Colonic mucosa (tissue), 4 donors: ENCODE results near the gene JMJD4. TPM values are rescaled to one million over a fixed set of nuclear protein-coding genes. Genes with fewer than 3 reads are reported as not detected.

ENCODE experiments used
- DNase-seq: peaks from one replicate; pipeline ENCODE4 v3.0.0-alpha.2; 2020
- H3K27ac ChIP-seq: fragments of 200-600 bp; one replicate; pipeline ENCODE4 v1.8.0; 2021
- H3K27me3 ChIP-seq: fragments of 200-600 bp; one replicate; pipeline ENCODE4 v1.8.0; 2021
- H3K36me3 ChIP-seq: fragments of 200-600 bp; one replicate; pipeline ENCODE4 v1.8.0; 2021
- H3K4me1 ChIP-seq: fragments of 200-600 bp; one replicate; pipeline ENCODE4 v1.8.0; 2021; ENCODE audit warnings: mild to moderate bottlenecking
- H3K4me3 ChIP-seq: fragments of 200-600 bp; one replicate; pipeline ENCODE4 v1.8.0; 2021
- H3K9ac ChIP-seq, 2 donors: one replicate each; pipeline ENCODE4 v1.7.0; 2013; ENCODE audit warnings: control low read depth in 2 of 2, low read depth in 2 of 2, low read length in 2 of 2
- H3K9me3 ChIP-seq: fragments of 200-600 bp; one replicate; pipeline ENCODE4 v1.8.0; 2021
- intact Hi-C: fragments of 100-400 bp; cut with DNase I; formaldehyde crosslinking; loops from one replicate; pipeline ENCODE4 v1.14.1; 2022
- total RNA-seq, 2 donors: library from RNA; stranded (reverse); fragmentation: NEBNext Ultra II Directional in 1 of 2; extraction: Animal tissue kit (Norgen Biotek cat#: 25700) in 1 of 2; gene quantifications; one replicate each; pipeline ENCODE4 v1.2.1, GENCODE V29; 2021
- TF ChIP-seq, protein P1 (sequence below): fragments of 200-600 bp; IDR thresholded peaks from one replicate; pipeline ENCODE4 v1.8.0; 2022; ENCODE audit warnings: antibody characterized with exemption, mild to moderate bottlenecking
- donor health status: healthy.
- donor health status: DM: no; HTN: no; CAD: no.
- donor health status: DM: no; HTN: no; CAD: no.

JMJD4 gene
- total RNA-seq, 2 donors from 2014 or later: 9.0 to 16.0 TPM

DNA sequence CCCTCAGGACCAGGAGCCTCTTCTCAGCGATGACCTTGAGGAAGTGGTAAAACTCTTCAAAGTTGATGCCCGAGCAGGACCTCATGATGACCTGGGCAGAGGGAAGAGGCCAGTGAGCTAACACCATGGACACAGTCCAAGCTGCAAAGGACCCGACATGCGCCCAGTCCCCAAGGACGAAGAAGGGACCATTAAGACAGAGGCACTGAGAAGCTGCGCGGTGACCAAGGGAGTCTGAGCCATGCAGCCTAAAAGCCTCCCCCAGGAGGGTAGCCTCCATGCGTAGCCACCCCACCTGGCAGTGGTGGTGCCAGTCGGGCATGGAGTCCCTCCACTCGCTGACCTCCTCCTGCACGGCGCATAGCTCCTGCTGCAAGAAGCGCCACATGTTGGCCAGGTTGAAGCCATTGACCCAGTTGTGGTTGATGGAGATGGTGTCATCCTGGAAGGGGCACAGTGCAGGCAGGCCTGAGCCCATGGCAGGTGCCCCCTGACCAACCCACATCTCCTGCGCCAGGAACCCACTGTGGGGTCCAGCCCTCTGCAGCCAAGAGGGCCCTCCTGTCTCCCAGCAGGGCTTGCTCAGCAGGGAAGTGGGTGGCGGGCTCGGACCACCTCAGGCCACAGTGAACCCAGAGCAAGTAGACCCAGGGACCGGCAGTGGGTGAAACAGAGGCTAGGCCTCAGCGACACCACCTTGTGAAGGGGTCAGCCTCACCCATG, 2.4 kb downstream of the JMJD4 start:
- Histone ChIP-seq H3K9ac (no peak overlapping the region), H3K27ac (no peak overlapping the region), H3K36me3 (peaks cover 13% of the 10 kb centered on the region), H3K9me3 (no peaks in the 10 kb centered on the region), H3K27me3 (no peaks in the 10 kb centered on the region), H3K4me1 (peaks cover 18% of the 10 kb centered on the region), H3K4me3 (no peak overlapping the region)
- TF ChIP-seq, protein P1, sequence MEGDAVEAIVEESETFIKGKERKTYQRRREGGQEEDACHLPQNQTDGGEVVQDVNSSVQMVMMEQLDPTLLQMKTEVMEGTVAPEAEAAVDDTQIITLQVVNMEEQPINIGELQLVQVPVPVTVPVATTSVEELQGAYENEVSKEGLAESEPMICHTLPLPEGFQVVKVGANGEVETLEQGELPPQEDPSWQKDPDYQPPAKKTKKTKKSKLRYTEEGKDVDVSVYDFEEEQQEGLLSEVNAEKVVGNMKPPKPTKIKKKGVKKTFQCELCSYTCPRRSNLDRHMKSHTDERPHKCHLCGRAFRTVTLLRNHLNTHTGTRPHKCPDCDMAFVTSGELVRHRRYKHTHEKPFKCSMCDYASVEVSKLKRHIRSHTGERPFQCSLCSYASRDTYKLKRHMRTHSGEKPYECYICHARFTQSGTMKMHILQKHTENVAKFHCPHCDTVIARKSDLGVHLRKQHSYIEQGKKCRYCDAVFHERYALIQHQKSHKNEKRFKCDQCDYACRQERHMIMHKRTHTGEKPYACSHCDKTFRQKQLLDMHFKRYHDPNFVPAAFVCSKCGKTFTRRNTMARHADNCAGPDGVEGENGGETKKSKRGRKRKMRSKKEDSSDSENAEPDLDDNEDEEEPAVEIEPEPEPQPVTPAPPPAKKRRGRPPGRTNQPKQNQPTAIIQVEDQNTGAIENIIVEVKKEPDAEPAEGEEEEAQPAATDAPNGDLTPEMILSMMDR: no peak
- intact Hi-C loops: loop anchor here (10.0 kb wide), 1 partner anchor 168 kb away; the partner anchor contains the start of gene ZNF678
- DNase-seq: no peak

DNA sequence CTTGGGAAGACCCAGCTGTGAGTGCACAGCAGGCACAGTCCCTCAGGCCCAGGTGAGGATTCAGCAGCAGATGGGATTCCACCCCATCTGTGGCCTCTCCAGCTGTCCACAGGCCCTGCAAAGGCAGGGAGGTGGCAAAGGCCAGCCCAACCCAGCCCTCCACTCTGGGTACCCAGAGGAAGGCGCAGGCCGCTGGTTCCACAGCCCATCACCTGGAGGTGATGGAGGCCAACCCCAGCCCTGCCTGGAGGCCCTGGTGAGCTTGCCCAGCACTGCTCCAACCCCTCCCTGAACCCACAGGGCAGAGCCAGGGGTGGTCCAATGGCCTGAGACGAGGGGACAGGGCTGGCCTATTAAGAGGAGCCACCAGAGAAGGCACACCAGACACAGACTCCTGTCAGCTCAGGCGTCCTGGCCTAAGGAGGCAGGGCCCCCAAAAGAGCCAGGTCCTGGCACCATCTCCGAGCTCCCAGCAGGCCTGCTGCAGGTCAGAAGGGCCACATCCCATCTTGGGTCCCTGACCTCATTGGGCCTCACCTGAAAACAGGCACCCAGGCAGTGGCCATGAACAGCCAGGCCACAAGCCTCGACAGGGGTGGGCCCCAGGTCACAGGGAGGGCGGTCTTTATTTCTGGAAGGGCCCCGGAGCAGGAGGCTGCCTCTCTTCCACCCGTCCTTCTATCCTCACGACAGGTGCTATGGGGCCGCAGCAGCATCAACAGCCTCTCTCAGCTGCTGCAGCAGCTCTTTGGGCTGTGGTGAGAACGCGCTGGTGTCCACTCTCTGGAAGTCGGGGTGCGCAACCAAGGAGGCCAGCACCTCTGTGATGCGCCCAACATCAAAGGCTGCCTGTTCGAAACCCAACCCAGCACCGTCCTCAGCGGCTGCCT, 3.2 kb downstream of the JMJD4 start:
- TF ChIP-seq, protein P1: no peak
- DNase-seq: peak; percentile 14
- peaks cover 13% of the 10 kb centered on the region for H3K36me3 ChIP-seq
- no peak overlapping the region for H3K4me3 ChIP-seq
- H3K27me3 ChIP-seq: no peaks in the 10 kb centered on the region
- H3K4me1 ChIP-seq: peaks cover 18% of the 10 kb centered on the region
- H3K9me3 ChIP-seq: no peaks in the 10 kb centered on the region
- no peak overlapping the region for H3K27ac ChIP-seq
- intact Hi-C loops: loop anchor here (10.0 kb wide), 1 partner anchor 167 kb away; the partner anchor contains the start of gene ZNF678
- no peak overlapping the region for H3K9ac ChIP-seq

DNA sequence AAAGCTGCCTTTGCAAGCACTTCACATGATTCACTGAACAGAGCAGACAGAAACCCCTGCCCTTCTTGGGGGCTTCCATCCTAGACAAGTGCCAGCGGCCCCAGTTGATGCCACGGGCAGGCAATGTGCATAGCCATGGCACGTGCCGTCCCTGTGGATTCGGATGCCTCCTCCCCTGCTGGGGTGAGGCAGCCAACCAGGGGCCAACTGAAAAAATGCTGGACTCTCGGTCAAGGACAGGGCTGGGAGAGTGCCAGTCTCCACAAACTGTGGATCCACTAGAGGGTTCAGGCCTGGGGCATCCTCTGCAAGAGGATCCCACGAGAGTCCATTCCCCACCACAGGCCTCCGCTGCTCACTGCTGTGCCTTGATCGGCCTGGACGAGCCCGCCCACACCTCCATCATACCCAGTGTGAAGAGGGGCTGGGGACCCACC, 3.8 kb downstream of the JMJD4 start:
- Histone ChIP-seq H3K27ac (no peak overlapping the region), H3K27me3 (no peaks in the 10 kb centered on the region), H3K36me3 (peaks cover 13% of the 10 kb centered on the region), H3K9ac (no peak overlapping the region), H3K4me3 (no peak overlapping the region), H3K4me1 (peaks cover 14% of the 10 kb centered on the region), H3K9me3 (no peaks in the 10 kb centered on the region)
- peak; percentile 17 for DNase-seq
- TF ChIP-seq, protein P1: no peak
- intact Hi-C loops: loop anchor here (10.0 kb wide), 1 partner anchor 166 kb away; the partner anchor contains the start of gene ZNF678

DNA sequence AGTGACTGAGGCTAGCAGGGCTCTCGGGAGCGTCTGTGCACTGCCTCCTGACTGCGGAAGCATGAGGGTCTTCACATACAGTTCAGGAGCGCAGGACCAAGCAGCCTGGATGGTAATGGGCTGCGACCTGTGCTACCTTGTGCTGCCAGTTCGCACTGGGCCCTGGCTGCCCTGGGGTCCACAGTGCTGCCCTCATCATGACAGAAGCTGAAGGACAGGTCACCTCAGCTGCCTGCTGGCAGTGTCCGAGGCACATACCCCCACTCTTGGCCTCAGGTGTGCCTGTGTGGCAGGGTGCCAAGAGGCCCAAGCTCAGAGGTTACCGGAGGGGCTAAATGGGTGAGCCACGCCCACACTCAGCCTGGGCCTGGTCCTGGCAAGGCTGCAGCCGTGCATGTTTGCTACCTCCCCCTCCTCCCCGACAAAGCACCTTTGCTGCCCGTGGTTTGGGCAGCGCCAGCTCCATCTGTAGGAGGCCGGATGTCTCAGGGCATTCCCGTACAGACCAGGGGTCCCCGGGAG, 4.4 kb downstream of the JMJD4 start:
- Histone ChIP-seq H3K9ac (no peak overlapping the region), H3K4me3 (no peak overlapping the region), H3K36me3 (peaks cover 13% of the 10 kb centered on the region), H3K9me3 (no peaks in the 10 kb centered on the region), H3K27ac (no peak overlapping the region), H3K4me1 (peaks cover 14% of the 10 kb centered on the region), H3K27me3 (no peaks in the 10 kb centered on the region)
- intact Hi-C loops: loop anchor here (10.0 kb wide), 1 partner anchor 166 kb away; the partner anchor contains the start of gene ZNF678
- no peak for DNase-seq
- TF ChIP-seq, protein P1: no peak

DNA sequence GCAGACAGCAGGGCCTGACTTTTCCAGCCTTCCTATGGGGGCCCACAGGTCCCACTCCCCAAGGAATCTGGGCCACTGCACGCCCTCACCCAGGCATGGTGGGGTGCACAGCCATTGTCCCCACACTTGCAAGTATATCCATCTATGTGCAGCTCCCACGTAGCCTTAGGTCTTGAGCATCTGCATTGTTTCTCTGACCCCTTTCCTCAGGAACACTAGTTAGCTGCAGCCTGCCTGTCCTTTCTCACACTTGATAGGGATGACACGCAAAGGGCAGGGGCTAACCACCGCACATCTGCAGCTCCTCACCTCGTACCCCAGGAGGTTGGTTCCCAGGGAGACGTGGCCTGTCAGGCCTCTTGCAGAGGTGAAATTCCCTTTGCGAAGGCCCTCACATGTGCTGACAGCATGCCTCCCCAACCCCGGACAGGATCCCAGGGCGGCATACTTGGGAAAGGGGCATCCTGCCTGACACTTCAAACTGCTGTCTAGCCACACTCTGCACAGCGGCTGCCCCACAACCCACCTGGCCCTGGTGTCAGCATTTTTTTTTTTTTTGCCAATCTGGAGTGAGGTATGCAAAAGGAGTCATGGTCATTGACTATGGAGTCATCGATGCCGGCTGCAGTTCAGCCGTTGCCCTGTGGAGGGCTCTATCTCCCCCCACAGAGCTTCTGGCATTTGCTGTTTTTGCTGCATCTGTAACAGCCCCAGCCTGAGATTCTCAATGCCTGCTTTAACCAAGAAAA, 5.0 kb downstream of the JMJD4 start:
- intact Hi-C loops: loop anchor here (10.0 kb wide), 1 partner anchor 165 kb away; the partner anchor contains the start of gene ZNF678
- H3K27ac ChIP-seq: no peak overlapping the region
- no peak overlapping the region for H3K4me3 ChIP-seq
- peaks cover 13% of the 10 kb centered on the region for H3K36me3 ChIP-seq
- DNase-seq: peak; percentile 55
- H3K9me3 ChIP-seq: no peaks in the 10 kb centered on the region
- TF ChIP-seq, protein P1: peak; percentile 70
- peaks cover 14% of the 10 kb centered on the region for H3K4me1 ChIP-seq
- no peak overlapping the region for H3K9ac ChIP-seq
- no peaks in the 10 kb centered on the region for H3K27me3 ChIP-seq
